T-helper 17 cell (primary cell): ENCODE results near the gene PLCB1. TPM values are rescaled to one million over a fixed set of nuclear protein-coding genes. Genes with fewer than 3 reads are reported as not detected.
"Not testable (repeated sequence)": the region's sequence is repeated elsewhere in the genome, so short reads cannot be mapped to it uniquely, and the experiment has no call there.

Source experiments
- ATAC-seq: fragments of 150-1000 bp; cut with Tn5 transposase; 2 replicates; pipeline ENCODE4 v1.10.0; 2021; ENCODE audit warnings: mild to moderate bottlenecking, moderate library complexity
- DNase-seq, 3 donors: peaks; one replicate each; pipeline versions ENCODE4 v3.0.0 to v3.0.0-alpha.2; 2020 to 2021
- H3K9me3 ChIP-seq: one replicate; pipeline ENCODE4 v1.7.0; 2013; ENCODE audit warnings: low read length, mild to moderate bottlenecking; ENCODE audit not compliant: control insufficient read depth, poor library complexity, severe bottlenecking
- H3K27ac Mint-ChIP-seq: one replicate; pipeline ENCODE4 v1.8.0; 2022; ENCODE audit warnings: mild to moderate bottlenecking, moderate library complexity, mixed read lengths
- H3K27me3 Mint-ChIP-seq: one replicate; pipeline ENCODE4 v1.8.0; 2022; ENCODE audit warnings: mixed read lengths
- H3K36me3 Mint-ChIP-seq: one replicate; pipeline ENCODE4 v1.8.0; 2022; ENCODE audit warnings: low read depth, mixed read lengths
- H3K4me1 Mint-ChIP-seq: one replicate; pipeline ENCODE4 v1.8.0; 2022; ENCODE audit warnings: mild to moderate bottlenecking, mixed read lengths
- H3K4me3 Mint-ChIP-seq: one replicate; pipeline ENCODE4 v1.8.0; 2022; ENCODE audit warnings: mild to moderate bottlenecking, moderate library complexity, mixed read lengths
- total RNA-seq, 4 donors: library from RNA in 2 of 4; stranded (reverse) in 2 of 4; gene quantifications; one replicate each; pipeline ENCODE4 v1.2.3 and lab custom pipeline; 2022 to 2026

PLCB1 gene
- total RNA-seq, 2 donors from 2014 or later, result 19.1 to 23.1 TPM

DNA sequence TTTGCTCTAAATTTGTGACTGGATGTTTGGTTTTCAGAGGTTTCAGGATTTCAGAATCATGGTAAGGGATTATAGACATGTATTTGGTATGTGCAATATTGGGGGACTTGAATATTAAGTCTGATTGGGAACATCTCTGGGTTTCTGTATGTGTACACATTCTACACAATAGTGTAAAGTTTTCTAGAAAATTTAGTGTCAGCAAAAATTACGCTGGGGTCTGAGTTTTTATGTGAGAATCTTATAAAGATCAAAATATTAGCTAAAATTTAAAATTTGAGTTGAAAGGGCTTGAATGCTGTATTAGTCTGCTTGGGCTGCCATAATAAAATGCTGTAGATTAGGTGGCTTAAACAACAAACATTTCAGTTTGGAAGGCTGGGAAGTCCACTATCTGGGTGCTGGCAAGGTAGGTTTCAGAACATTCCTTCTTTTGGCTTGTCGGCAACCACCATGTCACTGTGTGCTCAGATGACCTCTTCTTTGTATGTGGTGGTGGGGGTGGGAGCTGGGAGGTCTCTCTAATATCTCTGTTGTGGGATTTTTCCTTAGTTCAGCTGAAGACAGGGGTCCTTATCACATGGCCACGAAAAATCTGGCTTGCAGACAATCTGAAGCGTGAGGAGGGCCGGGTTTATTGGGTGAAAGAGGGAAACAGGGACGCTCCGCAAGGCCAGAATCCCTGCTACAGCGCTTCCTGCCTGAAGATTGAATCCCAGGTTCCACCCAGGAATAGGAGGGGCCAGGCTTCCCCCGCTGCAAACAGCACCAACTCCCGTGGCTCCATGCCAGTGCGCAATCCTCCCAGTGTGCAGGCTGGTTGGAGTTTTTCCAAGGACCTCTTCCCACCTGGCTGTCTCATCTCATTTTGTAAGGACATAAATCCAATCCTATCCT, 299.7 kb downstream of the PLCB1 start:
- Mint-ChIP-seq H3K36me3 (no peaks in the 10 kb centered on the region), H3K4me1 (no peaks in the 10 kb centered on the region), H3K27me3 (no peaks in the 10 kb centered on the region), H3K27ac (no peak overlapping the region), H3K4me3 (no peak overlapping the region)
- DNase-seq, result no peak
- no peak for ATAC-seq
- H3K9me3 ChIP-seq, result no peaks in the 10 kb centered on the region

DNA sequence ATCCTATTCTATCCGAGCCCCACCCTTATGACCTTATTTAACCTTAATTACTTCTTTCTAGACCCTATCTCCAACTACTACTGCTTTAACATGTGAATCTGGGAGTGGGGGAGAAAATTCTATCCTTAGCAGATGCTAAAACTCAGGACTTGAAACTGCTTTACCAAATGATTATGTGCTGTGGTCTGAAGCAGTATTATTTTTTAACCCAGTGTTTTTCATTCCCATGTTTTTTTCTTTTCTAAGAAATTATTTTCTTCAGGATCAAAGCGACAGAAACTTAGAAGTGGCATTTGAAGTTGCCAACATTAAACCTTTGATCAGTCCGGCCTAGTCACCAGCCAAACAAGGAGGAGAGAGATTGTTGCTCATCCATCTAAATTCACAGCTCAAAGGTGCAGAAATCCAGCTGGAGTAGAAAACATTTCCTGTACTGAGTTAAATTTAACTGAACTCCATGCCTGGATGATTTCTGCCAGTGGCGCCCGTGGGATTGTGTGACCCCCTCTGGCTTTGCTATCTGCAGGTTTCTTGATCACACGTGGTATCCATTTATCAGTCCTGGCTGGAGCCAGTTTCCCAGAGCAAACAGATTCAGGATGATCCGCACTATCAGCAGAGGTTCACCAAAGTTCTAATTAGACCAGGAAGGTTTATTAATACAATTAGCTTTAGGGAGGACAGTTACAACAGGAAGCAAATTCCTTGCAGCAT, 300.5 kb downstream of the PLCB1 start:
- no peaks in the 10 kb centered on the region for H3K36me3 Mint-ChIP-seq
- ATAC-seq (no peak), DNase-seq (no peak)
- H3K4me1 Mint-ChIP-seq, result no peaks in the 10 kb centered on the region
- H3K27me3 Mint-ChIP-seq, result no peaks in the 10 kb centered on the region
- H3K9me3 ChIP-seq, result no peaks in the 10 kb centered on the region
- H3K27ac Mint-ChIP-seq, result no peak overlapping the region
- H3K4me3 Mint-ChIP-seq, result no peak overlapping the region

DNA sequence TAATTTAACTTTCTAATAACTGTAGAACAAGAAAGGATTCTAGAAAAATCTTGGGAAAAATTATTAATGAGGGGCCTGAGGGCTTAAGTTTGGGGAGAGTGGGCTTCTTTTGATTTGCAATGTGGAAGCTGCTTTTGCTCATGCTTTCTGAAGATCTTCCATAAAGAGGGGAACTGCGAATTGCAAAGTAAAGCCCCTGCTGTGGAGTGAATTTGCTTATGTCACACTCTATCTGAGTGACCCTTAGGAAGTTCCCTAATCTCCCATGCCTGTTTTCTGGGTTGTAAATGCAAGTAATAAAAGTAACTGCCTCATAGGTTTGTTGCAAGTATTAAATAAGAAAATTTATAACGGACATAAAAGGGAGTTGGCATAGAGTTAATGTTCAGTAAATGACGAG, 301.2 kb downstream of the PLCB1 start:
- Mint-ChIP-seq H3K4me3 (no peak overlapping the region), H3K36me3 (no peaks in the 10 kb centered on the region), H3K27ac (no peak overlapping the region), H3K4me1 (no peaks in the 10 kb centered on the region), H3K27me3 (no peaks in the 10 kb centered on the region)
- ATAC-seq (no peak), DNase-seq (no peak)
- H3K9me3 ChIP-seq, result no peaks in the 10 kb centered on the region

DNA sequence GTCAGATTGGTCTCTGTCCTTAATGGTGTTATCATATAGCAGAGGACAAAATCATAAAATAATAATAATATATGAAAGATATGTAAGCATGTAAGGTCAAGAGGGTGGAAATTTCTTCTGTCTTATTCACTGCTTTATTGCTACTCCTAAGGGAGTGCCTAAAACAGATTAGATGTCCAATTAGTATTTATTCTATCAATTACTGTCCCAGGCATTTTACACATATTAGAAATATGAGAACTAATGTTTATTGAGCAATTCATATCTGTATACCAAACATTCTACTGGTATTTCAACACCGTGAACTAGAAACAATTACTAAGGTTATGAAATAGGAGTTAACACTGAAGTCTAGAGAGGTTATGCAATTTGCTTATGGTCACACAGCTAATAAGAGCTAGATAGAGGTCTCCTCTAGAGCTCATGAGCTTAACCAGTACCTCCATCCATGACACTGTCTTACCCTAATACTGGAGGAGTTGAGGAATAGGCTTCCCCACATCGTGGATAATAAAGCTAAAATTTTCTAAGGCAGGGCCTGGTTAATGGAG, 302.3 kb downstream of the PLCB1 start:
- Mint-ChIP-seq H3K27me3 (no peaks in the 10 kb centered on the region), H3K4me1 (no peaks in the 10 kb centered on the region), H3K36me3 (no peaks in the 10 kb centered on the region), H3K27ac (no peak overlapping the region), H3K4me3 (no peak overlapping the region)
- H3K9me3 ChIP-seq, result no peaks in the 10 kb centered on the region
- DNase-seq, result no peak
- ATAC-seq, result no peak

DNA sequence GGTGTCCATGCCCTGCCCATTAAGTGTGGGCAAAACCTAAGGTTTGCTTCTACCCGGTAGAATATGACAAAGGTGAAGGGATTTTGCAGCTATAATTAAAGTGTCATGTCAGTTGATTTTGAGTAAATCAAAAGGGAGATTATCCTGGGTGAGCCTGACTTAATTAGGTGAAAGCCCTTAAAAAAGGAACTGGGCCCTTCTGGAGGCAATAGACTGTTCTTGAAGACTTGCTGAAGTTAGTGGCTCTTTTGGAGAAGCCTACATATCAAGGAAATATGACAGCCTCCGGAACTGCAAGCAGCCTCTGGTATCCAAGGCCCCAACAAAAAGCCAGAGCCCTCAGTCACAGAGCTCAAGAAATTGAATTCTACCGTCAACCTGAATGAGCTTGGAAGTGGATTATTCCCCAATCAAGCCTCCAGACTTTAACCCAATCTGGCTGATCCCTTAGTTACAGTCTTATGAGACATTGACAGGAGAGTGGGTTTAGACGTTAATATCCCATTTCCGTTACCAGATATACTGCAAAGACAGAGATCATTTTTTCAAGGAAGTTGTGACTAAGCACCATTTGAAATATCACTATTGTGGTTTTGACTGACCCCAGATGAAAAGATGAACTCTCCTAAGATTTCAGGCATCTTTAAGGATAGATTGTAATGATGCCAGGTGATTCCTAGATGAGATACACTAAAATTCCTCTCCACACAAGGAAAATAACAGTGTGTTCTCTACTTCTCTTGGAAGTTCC, 303.4 kb downstream of the PLCB1 start:
- Mint-ChIP-seq H3K36me3 (no peaks in the 10 kb centered on the region), H3K4me3 (no peak overlapping the region), H3K27me3 (no peaks in the 10 kb centered on the region), H3K4me1 (no peaks in the 10 kb centered on the region), H3K27ac (no peak overlapping the region)
- no peaks in the 10 kb centered on the region for H3K9me3 ChIP-seq
- DNase-seq, result no peak
- ATAC-seq, result no peak

DNA sequence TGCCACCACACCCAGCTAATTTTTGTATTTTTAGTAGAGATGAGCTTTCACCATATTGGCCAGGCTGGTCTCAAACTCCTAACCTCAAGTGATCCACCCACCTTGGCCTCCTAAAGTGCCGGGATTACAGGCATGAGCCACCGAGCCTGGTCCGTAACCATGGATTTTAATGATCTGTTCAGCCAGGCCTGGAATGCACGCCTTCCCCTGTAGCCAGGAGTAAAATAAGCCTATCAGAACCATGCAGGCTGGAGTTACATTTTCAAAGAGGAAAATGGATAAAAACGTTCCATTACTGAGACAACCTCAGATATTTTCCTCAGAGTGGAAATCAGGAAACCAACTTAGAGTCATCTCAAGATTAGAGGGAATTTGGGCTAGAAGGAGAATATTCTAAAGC, 304.9 kb downstream of the PLCB1 start:
- not testable (repeated sequence) for H3K27me3 Mint-ChIP-seq, H3K4me1 Mint-ChIP-seq, DNase-seq, H3K9me3 ChIP-seq, H3K27ac Mint-ChIP-seq, H3K4me3 Mint-ChIP-seq, ATAC-seq, H3K36me3 Mint-ChIP-seq

DNA sequence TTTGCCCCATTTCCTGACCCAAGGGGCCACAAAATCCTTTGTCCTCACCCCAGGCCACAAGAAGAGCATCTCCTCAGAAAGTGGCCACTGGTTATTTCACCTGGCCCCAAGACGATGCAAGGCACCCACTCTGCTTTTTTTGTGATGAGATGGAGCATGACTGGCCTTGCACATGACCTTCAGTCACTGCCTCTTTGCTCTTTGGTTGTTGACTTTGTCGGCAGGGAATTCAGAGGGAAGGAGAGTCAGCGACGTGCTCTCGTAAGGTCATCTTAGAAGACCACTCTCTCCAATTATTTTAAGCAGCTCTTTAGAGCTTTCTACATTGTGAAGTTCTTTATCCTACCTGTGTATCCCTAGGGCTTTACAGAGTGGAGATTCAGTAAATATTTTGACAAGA, 306.7 kb downstream of the PLCB1 start:
- no peaks in the 10 kb centered on the region for H3K4me1 Mint-ChIP-seq
- DNase-seq, result no peak
- no peak for ATAC-seq
- no peaks in the 10 kb centered on the region for H3K36me3 Mint-ChIP-seq
- no peaks in the 10 kb centered on the region for H3K9me3 ChIP-seq
- H3K4me3 Mint-ChIP-seq, result no peak overlapping the region
- no peaks in the 10 kb centered on the region for H3K27me3 Mint-ChIP-seq
- no peak overlapping the region for H3K27ac Mint-ChIP-seq

DNA sequence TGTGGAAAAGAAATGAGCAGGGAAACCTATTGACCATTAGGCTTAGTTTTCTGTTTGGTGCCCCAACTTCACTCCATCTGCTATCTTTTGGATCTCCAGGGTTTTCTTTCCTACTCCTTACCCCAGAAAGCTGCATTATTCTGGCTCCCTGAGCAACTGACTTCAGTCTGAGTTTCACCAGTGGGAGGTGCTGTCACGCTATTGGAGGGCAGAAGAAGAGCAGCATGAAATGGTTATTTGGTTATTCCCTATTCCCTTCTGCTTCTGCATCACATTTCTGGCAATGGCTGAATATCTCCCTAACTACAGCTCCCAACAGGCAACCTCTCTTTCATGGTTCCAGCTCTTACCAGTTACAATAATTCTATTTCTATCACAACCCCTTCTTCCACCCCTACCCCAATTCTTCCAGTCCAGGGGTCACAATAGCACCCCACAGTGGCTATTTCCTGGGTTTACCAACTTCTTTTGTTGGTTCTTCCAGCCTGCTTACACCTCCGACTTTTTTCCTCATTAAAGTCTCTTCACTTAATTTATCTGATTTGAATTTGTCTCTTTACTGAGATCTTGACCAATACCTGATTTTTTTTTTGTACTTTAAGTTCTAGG, 311.5 kb downstream of the PLCB1 start:
- Mint-ChIP-seq H3K4me3 (no peak overlapping the region), H3K27me3 (no peaks in the 10 kb centered on the region), H3K27ac (no peak overlapping the region), H3K36me3 (no peaks in the 10 kb centered on the region), H3K4me1 (no peaks in the 10 kb centered on the region)
- DNase-seq, result no peak
- no peak for ATAC-seq
- no peaks in the 10 kb centered on the region for H3K9me3 ChIP-seq

DNA sequence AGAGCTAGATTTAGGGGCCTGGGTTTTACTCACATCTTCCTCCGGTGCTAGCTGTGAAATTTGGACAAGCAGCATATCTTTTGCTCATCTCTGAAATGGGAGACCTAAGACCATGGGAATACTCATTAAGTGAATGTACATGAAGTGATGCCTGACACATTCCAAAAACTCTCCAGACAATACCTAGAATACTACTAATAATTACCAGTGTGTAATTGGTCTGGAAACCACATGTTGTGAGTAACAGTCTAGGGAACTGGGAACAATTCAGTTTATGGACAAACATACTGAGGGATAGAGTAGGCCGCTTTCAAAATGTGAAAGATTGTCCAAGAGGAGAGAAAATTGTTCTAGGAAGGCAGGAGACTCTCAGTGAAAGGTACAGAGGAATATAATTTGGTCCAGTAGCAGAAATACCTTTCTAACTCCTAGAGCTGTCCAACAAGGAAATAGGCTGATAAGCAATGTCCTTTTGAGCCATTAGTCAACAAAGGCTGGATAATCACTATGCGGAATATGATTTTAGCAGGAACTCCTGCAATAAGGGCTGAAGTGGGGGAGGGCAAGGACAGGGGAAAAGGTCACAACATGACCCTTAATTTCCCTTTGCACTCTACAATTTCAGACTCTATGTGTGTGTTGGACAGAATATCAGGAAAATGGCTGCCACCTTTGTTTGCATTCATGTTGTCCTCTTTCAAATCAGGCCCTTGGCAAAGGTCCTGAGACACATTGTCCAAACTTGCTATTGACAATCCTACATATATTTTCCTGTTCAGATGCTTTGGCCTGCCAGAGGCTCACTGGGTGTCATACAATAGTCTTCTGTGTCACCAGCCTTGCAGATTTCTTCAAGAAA, 315.4 kb downstream of the PLCB1 start:
- H3K9me3 ChIP-seq, result no peaks in the 10 kb centered on the region
- Mint-ChIP-seq H3K27ac (no peak overlapping the region), H3K36me3 (no peaks in the 10 kb centered on the region), H3K27me3 (no peaks in the 10 kb centered on the region), H3K4me3 (no peak overlapping the region), H3K4me1 (no peaks in the 10 kb centered on the region)
- no peak for DNase-seq
- no peak for ATAC-seq

DNA sequence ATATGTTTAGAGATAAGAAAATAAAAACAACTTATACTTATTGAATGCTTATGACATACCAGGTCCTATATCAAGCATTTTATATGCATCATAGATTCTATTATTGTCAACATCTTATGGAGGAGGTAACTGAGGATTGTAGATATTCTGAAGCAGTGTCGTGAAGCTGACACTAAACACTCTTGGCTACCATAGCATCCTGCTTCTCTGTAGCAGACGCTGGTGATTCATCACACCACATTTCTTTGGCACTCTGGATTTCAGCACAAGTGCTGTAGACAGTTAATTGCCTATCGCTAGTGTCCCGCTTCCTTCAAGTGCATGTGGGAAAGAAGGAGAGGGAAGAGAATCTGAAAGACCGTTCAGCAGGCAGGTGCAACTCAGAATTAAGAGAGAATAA, 317.1 kb downstream of the PLCB1 start:
- no peak overlapping the region for H3K4me3 Mint-ChIP-seq
- DNase-seq (no peak), ATAC-seq (no peak)
- no peaks in the 10 kb centered on the region for H3K36me3 Mint-ChIP-seq
- H3K27ac Mint-ChIP-seq, result no peak overlapping the region
- no peaks in the 10 kb centered on the region for H3K4me1 Mint-ChIP-seq
- no peaks in the 10 kb centered on the region for H3K27me3 Mint-ChIP-seq
- no peaks in the 10 kb centered on the region for H3K9me3 ChIP-seq

DNA sequence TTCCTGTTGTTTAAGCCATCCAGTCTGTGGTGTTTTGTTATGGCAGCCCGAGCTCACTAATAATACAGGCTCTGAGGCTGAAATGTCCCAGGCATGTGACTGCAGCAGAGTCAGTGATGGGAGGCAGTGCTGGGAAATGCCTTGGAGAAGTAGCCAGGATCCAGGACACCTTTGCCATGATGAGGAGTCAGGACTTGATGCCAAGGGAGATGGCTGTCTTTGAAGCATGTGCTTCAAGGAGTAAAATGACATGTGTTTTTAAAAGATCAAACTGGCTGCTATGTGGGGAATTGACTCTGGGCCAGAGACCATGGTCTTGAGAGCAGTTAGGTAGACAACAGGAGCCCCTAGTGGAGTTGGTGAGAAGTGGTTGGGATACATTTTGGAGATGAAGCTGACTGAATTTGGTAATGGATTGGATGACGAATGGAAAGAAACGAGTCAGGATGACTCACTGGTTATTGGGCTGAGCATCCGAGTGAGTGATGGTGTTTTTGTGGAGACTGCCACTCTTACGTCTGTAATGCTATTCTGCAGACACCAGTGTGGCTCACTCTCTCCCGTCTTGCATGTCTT, 322.2 kb downstream of the PLCB1 start:
- no peak for ATAC-seq
- H3K27ac Mint-ChIP-seq, result no peak overlapping the region

DNA sequence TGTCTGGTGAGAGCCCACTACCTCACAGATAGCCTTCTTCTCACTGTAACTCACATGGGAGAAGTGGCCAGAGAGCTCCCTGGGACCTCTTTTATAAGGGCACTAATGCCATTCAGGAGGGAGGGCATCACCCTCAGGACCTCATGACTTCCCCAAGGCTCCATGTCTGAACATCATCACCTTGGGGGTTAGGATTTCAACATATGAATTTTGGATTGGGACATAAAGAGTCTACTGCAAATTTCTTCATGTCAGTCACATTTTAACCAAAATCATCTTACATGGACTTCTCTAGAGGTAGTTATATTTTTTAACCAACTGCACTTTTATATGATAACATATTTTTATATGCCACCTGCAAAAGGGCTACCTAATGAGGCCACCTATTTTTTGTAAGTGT, 324.7 kb downstream of the PLCB1 start:
- H3K27ac Mint-ChIP-seq, result no peak overlapping the region
- no peaks in the 10 kb centered on the region for H3K27me3 Mint-ChIP-seq

More for the DNA sequence above, 322.2 kb downstream of the PLCB1 start:
- no peaks in the 10 kb centered on the region for H3K36me3 Mint-ChIP-seq
- no peaks in the 10 kb centered on the region for H3K4me1 Mint-ChIP-seq
- no peak overlapping the region for H3K4me3 Mint-ChIP-seq
- no peaks in the 10 kb centered on the region for H3K27me3 Mint-ChIP-seq
- no peak for DNase-seq
- H3K9me3 ChIP-seq, result no peaks in the 10 kb centered on the region

More for the DNA sequence above, 324.7 kb downstream of the PLCB1 start:
- DNase-seq (no peak), ATAC-seq (no peak)
- no peak overlapping the region for H3K4me3 Mint-ChIP-seq
- H3K36me3 Mint-ChIP-seq, result no peaks in the 10 kb centered on the region
- H3K4me1 Mint-ChIP-seq, result no peaks in the 10 kb centered on the region
- H3K9me3 ChIP-seq, result no peaks in the 10 kb centered on the region
